Lower leg skin (tissue), 4 donors: ENCODE results near the gene GGA1. TPM values are rescaled to one million over a fixed set of nuclear protein-coding genes. Genes with fewer than 3 reads are reported as not detected.
A peak's percentile ranks its signal among the peaks of the same experiment; 100 is the strongest.

Experiments
- DNase-seq, 2 donors: peaks; one replicate each; pipeline ENCODE4 v3.0.0-alpha.2; 2019; ENCODE audit warnings: low spot score in 2 of 2
- H3K4me3 ChIP-seq: fragments of 200-600 bp; sonication (generic); 2 replicates; pipeline ENCODE4 v1.5.1; 2017; ENCODE audit warnings: mild to moderate bottlenecking, low read depth; ENCODE audit not compliant: poor library complexity, severe bottlenecking
- POLR2A ChIP-seq, 2 donors: fragments of 450-650 bp; IDR thresholded peaks; one replicate each; pipeline ENCODE4 v1.6.1; 2016 to 2017; ENCODE audit warnings: antibody characterized with exemption in 2 of 2, mild to moderate bottlenecking in 1 of 2, moderate library complexity in 1 of 2
- WGBS, 2 donors: methylation state at CpG; one replicate each; pipeline ENCODE4 v1.1.5; 2018; 5-methylcytosine and 5-hydroxymethylcytosine counted together
- intact Hi-C: fragments of 100-400 bp; cut with DNase I; formaldehyde crosslinking; loops from one replicate; pipeline ENCODE4 v1.15.0; 2023; ENCODE audit warnings: low total_unique reads
- total RNA-seq, 4 donors: library from RNA; depleted of rRNA; stranded (reverse); fragments of >200 nt; gene quantifications; one replicate each; pipeline ENCODE4 v1.1.0, GENCODE V29; 2016
- TF ChIP-seq, protein P1 (sequence below), 3 donors: fragments of 450-650 bp; IDR thresholded peaks; one replicate each; pipeline ENCODE4 v1.5.1; 2016; ENCODE audit warnings: antibody characterized with exemption in 3 of 3, mild to moderate bottlenecking in 3 of 3, moderate library complexity in 2 of 3

GGA1 gene
- total RNA-seq, 4 donors from 2014 or later = 50.3 to 66.0 (median 53.6) TPM

DNA sequence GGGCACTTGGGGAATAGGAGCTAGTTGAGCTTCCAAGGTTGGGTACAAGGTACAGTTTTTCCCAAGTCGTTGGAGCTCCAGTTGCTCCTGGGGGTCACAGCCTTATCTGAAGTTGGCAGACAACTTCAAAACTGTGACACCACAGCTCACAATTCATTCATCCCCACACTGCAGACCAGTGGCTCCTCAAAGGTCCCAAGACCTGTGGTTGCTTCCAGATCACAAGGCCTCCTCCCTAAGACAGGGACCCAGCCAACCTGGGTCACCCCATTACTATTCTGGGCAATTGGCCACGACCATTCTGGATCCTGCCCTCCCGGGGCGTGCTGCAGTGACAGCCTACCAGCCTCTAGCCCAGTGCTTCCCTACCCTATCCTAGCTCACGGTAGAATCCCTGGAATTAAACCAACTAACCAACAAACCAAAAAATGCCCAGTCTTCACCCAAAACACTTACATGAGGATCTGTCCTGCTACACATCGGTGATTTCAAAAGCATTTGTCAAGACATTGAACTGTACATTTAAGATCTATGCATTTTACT lies 49.0 kb downstream of the GGA1 start:
- intact Hi-C loops = no loop called here
- H3K4me3 ChIP-seq = no peak overlapping the region
- 14 to 17% methylated on average over 6 of the region's 6 CpGs for WGBS, 2 donors
- no peak for DNase-seq
- TF ChIP-seq, protein P1, sequence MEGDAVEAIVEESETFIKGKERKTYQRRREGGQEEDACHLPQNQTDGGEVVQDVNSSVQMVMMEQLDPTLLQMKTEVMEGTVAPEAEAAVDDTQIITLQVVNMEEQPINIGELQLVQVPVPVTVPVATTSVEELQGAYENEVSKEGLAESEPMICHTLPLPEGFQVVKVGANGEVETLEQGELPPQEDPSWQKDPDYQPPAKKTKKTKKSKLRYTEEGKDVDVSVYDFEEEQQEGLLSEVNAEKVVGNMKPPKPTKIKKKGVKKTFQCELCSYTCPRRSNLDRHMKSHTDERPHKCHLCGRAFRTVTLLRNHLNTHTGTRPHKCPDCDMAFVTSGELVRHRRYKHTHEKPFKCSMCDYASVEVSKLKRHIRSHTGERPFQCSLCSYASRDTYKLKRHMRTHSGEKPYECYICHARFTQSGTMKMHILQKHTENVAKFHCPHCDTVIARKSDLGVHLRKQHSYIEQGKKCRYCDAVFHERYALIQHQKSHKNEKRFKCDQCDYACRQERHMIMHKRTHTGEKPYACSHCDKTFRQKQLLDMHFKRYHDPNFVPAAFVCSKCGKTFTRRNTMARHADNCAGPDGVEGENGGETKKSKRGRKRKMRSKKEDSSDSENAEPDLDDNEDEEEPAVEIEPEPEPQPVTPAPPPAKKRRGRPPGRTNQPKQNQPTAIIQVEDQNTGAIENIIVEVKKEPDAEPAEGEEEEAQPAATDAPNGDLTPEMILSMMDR (IDR thresholded peaks at IDR 0.05) = no peak
- TF ChIP-seq POLR2A (IDR thresholded peaks at IDR 0.05) = no peak

DNA sequence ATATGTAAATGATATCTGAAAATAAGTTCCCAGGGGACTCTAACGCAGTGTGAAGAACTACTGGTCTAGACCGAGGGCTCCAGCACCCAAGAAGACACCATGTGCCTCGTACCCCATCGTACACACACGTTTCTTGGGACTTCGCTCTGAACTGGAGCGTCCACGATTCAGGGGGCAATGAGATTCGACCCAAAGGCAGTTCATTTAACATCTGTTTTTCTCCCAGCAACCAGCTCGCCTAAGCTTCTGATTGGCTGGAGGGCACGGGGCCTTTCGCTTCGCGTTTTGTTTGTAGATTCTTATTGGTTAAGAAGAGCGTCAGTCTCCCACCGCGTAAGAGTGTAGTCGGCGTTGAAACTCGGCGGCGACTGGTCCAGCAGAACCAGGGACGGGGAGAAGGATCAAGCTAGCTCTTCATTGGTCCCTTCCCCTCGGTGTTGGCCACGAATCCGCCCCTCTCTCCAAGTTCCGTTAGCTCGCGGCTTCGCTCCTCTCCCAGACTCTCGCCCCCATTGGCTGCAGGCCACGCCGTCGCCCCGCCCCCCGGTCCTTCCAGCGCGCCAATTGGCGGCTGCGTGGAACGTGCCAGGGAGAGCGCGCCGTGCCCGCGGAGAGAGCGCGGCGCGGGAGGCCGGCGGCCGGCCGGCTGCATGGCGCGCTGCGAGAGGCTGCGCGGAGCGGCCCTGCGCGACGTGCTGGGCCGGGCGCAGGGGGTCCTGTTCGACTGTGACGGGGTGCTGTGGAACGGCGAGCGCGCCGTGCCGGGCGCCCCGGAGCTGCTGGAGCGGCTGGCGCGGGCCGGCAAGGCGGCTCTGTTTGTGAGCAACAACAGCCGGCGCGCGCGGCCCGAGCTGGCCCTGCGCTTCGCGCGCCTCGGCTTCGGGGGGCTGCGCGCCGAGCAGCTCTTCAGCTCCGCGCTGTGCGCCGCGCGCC lies 49.8 kb downstream of the GGA1 start, which contains the start of gene PDXP:
TSS of gene PDXP (plus strand) at position 591 of the 933 bp plus-strand sequence. CDS start at position 651, 60 bp downstream.
- 0 to 1% methylated on average over 26 to 62 of the region's 101 CpGs for WGBS, 2 donors
- peak within 1 kb of the TSS; percentile 49 for H3K4me3 ChIP-seq
- TF ChIP-seq, protein P1 (IDR thresholded peaks at IDR 0.05) = no peak
- no peak for TF ChIP-seq POLR2A (IDR thresholded peaks at IDR 0.05)
- peak; percentile 99 to 100 for DNase-seq
- intact Hi-C loops = no loop called here

DNA sequence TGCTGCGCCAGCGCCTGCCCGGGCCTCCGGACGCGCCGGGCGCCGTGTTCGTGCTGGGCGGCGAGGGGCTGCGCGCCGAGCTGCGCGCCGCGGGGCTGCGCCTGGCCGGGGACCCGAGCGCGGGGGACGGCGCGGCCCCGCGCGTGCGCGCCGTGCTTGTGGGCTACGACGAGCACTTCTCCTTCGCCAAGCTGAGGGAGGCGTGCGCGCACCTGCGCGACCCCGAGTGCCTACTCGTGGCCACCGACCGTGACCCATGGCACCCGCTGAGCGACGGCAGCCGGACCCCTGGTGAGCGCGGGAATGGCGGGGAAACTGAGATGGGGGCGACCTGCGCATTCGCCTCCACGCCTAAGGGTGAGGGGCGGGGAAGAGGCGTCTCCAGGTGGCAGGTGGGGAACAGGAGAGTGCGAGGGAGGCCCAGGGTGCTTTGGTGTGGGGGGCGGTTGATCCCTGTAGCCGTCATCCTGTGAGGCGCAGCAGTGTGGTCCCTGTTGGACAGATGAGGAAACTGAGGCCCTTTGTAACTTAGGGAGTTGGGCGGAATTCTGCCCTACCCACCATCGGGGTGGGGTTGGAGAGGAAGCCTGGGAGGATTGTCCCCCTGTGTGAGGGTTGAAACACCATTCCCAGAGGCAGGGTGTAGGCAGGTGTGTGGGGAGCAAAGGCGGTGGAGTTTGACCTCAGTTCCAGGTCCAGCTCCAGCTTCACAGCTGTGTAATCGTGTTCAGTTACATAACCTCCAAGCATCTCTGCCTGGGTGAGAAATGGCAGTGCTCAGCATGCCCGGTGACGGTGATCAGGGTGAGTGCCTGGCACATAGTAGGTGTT lies 50.6 kb downstream of the GGA1 start:
- TF ChIP-seq POLR2A (IDR thresholded peaks at IDR 0.05) = no peak
- TF ChIP-seq, protein P1 (IDR thresholded peaks at IDR 0.05) = no peak
- intact Hi-C loops = no loop called here
- WGBS, 2 donors = 6 to 13% methylated on average over 11 to 34 of the region's 68 CpGs
- DNase-seq = no peak
- peak overlapping the region; percentile 49 for H3K4me3 ChIP-seq

DNA sequence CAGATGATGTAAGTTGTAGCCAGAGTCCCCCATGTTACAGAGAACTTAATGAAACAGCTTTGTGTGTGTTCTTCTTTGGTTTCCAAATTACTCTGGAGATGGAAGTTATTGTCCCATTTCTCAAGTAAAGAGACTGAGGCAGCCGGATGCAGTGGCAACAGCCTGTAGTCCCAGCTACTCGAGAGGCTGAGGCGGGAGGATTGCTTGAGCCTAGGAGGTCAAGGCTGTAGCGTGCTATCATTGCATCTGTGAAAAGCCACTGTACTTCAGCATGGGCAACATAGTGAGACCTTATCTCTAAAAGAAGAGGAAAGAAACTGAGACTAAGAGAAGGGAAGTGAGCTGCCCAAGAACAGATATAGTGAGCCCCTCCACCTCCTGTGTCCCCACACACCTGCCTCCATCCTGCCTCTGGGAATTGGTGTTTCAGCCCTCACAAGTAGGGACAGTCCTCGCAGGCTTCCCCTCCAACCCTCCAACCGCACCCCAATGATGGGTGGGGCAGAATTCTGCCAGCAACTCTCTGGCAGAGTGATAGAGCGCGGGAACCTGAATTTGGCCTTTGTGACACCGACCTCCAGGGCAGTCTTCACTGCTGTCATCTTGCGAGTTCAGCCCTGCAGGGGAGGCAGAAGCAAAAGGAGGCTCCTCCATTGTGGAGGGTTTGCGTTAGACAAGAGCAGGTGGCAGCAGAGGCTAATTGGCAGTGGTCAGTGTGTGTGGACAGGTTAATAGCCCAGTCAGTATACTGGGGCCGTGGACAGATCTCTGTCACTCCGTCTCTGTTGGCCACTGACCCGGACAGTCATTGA lies 51.5 kb downstream of the GGA1 start:
- intact Hi-C loops = no loop called here

More for the DNA sequence above, 51.5 kb downstream of the GGA1 start:
- no peak overlapping the region for H3K4me3 ChIP-seq
- DNase-seq = no peak
- 60% methylated on average over 14 of the region's 14 CpGs for WGBS, 2 donors
- no peak for TF ChIP-seq POLR2A (IDR thresholded peaks at IDR 0.05)
- TF ChIP-seq, protein P1 (IDR thresholded peaks at IDR 0.05) = no peak
